ELR (cell line): Measurements from ENCODE around the gene CFAP54.

Experiments used
- DNase-seq: peaks from one replicate; pipeline ENCODE4 v3.0.0-alpha.2; 2015; ENCODE audit warnings: low read depth

The CFAP54 gene

DNA sequence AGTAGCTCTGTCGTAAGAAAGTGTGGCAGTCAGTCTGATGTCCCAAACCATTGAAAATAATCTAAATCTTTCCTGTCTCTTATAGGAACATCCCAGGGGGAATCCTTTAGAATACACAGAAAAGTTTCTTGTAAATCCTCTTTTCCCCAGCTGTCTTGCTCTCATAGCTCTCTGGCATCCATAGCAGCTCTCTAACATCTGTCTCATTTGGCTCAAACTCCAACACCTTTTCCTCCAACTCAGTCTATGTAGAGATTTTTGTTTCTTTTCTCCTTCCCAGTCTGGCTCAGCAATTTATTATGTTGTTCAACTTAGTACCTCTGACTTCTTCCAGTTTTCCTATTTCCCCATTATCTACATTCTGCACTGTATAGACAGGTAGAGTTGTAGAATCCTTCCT lies 333.3 kb downstream of the CFAP54 start:
- DNase-seq, result no peak

DNA sequence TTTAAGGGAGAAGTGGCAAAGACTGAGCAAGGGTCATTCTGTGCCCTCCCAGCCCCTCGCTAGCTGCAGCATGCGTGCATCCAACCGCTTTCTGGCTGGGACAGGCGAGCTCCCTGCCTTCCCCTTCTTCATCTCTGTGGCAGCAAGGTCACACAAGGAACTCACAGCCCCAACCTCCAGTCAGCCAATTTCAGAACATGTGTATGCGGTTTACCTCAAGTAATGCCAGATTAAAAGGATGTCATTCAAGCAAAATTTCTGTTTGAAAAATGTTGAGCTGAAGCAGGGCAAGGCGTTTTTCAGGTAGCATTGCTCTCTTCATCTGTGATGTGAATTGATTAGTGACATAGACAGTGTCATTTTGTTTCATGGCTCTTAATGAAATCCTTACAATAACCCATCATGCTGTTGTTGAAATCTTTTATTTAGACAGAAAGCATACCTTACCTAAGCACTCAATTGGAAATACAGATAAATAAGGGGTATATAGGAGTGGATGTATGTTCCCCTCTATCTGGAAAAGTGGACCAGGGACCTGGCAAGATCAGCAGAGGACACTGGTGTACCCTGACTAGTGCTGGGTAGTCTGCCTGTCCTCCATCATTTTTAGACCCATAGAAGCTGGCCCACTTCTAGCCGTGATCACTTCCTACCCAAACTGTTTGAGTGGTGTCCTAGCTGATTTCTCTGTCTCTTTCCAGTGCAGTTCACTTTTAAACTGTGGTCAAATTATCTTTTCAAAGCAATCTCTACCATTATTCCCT lies 334.9 kb downstream of the CFAP54 start:
- no peak for DNase-seq

DNA sequence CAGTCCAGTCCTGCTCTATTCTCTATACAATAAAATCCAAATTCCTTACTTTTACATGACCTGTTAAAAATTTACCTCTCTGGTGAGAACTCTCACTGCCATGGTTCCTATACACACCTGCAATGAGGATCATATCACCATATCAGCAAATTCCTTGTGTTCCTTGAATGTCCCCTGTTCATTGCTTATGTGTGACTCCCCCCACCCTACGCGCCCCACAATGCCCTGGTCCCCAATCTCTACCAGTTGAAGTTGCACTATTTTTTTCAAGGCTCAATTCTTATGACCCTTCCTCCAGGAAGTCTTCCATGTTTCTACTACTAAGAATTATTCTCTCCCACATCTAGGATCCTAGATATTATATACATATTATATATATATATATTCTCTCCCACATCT lies 335.5 kb downstream of the CFAP54 start:
- no peak for DNase-seq

DNA sequence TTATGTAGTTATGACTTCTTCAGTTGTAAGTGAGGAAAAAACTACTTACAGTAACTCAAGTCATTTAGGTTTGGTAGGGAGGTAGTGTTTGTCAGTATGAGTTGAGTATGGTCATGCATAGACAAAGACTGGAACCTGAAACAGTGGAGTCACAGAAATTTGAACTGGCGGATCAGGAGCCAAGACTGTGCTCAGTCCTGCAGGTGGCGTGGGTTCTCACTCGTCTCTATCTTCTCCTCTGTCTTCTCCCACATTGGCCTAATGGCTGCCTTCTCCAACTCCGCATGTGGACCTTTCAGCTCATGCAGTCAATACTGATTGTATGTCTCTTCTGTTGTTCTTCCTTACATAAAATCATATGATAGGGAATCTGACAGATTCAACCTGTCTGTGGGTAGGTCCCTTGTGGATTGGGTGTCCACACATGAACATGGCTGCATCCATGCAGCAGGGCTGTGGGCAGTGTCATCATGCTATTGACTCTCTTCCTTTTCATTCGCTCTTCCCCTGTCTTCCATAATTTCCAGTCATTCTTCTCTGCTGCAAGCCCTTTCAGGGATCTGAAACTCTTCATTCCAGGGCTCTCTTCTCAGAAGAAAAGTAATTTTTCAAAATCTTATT lies 338.9 kb downstream of the CFAP54 start:
- DNase-seq, result no peak

DNA sequence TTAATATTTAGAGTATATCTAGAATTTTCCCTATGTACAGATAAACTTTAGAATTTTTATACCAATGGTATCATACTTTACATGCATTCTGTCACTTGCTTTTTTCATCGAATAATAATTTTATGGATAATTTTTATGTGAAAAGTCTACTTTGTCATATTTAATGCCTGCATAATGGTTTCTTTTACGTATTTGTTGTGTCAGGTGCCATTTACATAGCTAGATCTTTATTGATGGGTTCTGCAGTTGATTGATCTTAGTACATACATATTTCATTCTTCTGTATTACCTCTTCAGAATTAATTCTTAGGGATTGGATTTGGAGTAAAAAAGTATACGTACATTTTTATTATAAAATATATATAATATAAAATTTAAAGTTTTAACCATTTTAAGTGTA lies 340.0 kb downstream of the CFAP54 start:
- DNase-seq, result no peak

DNA sequence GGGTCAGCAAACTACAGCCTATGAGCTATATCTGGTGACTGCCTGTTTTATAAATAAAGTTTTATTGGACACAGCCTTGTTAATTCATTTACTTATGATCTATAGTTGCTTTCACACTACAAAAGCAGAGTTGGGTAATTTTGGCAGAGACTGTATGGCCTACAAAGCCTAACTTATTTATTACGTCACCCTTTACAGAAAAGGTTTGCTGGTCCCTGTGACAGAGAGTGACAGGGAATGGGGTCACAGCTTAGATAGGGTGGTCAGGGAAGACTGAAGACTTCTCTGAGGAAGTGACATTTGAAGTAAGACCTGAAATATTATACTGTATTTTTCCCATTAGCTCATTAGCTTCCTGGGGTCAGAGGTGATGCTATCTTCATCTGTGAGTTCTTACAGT lies 342.0 kb downstream of the CFAP54 start:
- DNase-seq, result no peak

DNA sequence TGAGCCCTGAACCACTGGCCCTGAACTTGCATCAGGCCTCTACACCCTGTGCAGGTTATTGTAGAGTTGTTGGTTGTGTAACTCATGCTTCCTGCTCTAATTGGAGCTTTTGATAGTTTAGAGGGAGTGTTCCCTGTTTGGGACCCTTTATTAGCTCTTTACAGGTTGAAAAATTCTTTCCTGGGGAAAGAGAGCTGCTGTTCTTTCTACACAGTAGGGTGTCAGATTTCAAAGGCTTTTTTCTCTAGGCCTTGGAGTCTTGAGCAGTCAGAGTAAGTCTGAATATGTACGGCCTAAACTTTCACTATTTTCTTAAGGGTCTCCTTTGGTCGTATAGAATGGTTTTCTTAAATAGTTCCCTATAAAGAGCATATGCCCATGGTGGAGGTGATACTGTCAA lies 356.9 kb downstream of the CFAP54 start:
- no peak for DNase-seq

DNA sequence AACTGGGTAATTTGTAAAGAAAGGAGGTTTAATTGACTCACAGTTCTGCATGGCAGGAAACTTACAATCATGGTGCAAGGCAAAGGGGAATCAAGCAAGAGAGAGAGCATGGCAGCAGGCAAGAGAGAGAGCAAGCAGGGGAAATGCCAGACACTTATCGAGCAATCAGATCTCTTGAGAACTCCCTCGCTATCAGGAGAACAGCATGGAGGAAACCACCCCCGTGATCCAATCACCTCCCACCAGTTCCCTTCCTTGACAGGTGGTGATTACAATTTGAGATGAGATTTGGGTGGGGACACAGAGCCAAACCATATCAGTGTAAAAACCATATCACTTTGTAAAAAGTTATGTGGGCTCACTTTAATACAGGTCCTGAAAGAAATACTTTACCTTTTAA lies 361.3 kb downstream of the CFAP54 start:
- no peak for DNase-seq

DNA sequence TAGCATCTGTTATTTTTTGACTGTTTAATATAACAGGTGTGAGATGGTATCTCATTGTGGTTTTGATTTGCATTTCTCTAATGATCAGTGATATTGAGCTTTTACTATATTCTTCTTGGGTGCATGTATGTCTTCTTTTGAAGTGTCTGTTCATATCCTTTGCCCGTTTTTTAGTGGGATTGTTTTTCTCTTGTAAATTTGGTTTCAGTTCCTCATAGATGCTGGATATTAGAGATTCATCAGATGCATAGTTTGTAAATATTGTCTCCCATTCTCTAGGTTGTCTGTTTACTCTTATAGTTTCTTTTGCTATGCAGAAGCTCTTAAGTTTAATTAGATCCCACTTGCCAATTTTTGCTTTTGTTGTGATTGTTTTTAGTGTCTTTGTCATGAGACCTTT lies 368.8 kb downstream of the CFAP54 start:
- no peak for DNase-seq

DNA sequence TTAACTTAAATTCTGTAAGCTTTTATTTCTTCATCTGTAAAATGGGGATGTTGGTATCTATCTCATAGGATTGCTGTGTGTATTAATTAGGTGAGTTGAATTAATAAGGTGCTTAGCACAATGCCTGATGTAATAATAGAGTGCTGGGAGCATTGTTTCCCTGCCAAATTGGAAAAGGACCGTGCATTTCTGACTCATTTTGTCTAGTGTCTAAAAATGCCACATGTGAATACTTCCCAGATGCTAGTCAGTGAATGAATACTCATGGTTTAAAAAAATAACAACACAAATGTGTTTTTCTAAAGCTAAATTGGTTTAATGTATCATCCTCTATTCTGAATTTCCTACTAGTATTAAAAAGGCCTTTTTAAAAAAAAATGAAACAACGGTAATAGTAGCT lies 372.3 kb downstream of the CFAP54 start:
- DNase-seq, result peak; percentile 48

DNA sequence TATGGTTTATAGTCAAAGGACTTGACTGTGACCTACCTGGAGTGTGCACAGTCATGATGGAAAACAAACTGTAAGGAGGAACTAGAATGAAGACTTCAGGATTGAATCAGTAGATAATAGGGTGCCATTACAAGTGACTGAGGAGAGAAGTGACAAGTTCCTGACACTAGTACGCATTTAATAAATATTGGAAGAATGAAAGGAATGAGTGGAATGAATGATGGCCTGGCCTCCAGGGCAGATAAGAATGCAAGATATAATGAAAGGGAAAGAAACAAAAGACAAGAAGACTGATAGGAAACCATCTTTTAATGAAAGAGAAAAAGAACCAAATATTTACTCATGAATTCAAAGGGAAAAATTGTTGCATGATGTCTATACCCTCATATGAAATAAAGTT lies 372.9 kb downstream of the CFAP54 start:
- peak; percentile 24 for DNase-seq

DNA sequence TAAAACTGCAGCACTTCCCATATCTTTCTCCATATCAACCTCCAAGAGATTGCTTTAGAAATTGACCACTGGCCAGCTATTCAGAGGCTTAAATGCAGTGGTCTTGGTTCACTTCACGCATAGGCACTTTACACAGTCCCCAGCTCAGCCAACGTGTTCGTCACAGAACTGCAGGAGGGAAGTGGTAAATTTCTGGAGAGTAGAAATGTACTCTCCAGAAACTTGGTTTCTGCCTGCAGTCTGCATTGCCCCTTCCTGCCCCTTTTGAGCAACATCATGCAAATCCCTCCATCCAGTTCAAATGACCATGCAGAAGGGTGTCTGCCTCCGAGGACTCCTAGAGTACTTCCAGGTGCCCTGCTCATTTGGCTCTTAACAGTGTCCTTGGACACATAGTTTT lies 375.0 kb downstream of the CFAP54 start:
- DNase-seq, result no peak

DNA sequence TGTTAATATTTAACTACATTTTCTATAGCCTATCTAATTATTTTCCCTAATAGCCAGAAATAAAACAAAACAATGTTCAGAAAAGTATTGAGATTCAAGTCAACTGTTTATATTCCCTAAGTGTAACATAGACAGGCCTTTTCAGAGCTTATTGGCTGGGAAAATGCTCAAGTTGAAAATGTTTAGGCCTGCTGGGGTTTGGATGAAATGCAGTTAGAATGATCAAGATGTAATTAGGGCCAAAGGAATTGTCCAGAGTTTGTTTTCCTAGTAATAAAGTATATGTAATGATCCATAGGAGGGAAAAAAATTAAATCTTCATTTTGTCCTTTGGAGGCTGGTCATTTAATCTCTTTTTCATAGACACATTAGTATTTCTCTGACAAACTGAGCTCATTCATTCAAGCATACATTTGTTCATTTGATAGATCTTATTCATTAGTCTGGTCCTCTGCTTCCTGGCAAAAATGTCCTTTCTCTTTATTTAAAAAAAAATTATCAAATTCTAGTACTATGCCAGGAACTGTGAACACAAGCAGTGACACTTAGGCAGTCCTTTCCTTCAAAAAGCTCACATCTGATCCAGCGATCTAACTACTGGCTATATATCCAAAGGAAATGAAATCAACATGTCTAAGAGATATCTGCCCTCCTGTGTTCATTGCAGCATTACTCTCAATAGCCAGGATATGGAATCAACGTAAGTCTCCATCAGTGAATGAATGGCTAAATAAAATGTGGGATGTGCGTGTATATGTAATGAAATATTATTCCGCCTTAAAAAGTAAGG lies 377.6 kb downstream of the CFAP54 start:
- DNase-seq, result no peak

DNA sequence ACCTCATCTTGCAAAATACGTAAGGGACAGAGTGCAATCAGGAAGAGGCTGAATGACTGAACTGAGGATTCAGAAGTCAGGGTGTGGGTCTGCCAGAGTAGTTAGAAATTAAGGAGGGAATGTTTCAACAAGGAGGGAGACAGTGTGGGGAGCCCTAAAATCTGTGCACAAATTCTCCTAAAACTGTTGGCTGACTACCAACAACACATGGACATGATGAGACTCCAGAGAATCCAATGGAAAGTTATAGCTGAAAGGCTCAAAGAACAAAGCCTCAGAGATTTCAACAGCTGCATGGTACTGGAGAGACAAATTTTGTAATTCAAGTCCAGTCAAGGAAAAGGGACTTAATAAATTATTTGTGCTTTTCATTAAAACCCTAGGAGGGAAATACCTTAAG lies 381.6 kb downstream of the CFAP54 start:
- DNase-seq, result no peak

DNA sequence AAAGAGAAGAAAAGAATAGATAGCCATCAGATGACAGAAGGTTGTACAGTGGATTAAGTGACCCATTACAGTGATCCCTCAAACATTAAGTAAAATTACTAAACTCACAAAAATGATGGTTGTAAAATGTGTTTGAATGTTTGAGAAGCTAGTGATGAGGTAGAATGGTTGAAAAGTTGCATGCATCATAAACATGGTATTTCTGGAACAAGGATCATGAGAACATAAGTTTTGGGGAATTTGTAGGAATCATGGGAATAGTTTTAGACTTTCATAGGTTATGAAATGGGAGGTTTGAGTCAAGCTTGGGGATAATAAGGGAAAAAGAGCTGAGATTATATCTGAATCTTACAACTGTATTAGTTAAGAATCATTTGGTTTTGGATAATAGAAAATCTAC lies 383.6 kb downstream of the CFAP54 start:
- DNase-seq, result no peak

DNA sequence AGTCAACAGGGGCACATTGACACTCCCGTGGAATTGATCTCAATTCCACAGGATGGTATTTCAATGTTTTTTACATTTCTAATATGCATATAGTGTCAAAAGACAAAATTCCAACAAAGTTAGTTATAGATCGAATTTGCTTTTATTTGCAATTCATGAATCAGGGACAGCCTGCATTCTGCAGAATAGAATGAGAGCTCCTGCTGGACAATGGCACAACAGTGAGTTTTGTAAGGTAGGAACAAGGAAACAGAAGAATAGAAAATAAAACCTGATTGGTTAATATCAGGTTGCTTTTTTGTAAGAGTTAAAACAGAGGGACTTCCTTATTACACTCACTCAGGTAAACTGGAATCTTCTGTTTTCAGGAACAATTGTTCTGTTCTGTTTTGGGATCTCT lies 384.8 kb downstream of the CFAP54 start:
- DNase-seq, result no peak

DNA sequence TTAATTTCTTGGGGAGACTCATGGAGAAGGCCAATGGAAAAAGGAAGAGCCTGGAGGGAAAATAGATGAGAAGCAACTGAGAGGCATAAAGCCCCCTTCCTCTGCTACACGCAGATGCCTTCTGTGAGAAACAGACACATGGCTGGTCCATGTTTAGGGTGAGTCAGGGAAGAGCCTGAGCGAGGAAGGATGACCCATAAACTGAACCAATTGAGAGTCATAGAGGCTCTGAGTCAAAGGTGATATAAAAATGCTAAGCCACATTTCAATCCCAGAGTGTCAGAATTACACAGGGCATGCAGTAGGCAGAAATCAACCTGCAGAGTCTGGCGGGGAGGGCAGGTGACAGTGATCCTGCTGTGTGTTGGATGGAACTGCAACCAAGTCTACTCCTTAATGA lies 387.6 kb downstream of the CFAP54 start:
- peak; percentile 85 for DNase-seq

DNA sequence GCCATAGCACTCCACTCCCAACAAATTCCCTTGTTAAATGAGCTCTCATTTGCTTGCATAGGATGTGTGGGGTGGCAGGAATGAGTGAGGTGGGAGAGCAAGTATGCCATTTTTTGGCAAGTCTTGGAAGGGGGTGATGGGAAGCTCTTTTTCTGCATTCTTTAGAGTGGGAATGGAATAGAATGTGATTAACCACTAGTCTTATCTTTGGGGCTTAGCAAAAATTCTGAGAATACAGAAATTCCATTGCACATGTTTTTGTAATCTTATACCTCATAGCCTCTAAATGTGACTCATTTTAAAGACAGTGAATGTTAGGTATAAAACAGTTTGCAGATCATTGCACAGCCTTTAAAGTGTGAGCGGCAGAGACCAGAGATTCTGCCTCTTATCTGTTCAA lies 389.3 kb downstream of the CFAP54 start:
- peak; percentile 59 for DNase-seq

DNA sequence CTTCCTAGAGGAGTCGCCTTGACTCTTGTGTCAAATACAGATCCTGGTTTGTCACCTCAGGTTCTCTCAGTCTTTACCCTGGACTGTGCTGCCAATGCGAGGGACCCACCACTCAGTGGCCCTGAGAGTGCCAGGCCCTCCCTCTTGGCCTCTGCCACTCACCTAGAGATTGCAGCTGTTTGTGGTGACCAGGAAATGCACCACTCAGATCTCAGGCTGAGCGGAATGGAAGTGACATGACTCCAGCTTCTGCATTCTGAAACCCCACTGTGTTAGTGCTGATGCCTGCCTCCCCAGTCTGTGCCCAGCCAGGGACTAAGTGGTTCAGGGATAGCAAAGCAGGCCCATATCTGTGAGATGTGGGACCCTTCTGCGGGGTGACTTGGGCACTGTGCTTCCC lies 389.9 kb downstream of the CFAP54 start:
- peak; percentile 8 for DNase-seq

DNA sequence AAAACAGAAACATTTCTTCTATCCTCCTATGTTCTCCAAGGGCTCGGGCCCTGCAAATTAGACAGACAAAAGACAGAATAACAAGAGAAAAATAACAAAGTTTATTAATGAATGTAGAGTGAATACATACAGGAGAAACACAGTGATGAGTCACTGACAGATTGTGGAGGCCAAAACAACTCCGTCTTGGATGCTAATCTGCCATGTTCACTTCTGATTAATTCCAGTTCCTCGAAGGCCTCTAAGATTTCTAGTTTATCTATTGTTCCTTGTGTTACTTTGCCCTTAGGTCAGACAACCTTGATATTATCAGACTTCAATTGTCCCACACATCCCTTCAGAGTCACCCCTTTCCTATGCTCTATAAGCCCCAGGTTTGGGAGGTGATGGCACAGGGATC lies 390.8 kb downstream of the CFAP54 start:
- no peak for DNase-seq

DNA sequence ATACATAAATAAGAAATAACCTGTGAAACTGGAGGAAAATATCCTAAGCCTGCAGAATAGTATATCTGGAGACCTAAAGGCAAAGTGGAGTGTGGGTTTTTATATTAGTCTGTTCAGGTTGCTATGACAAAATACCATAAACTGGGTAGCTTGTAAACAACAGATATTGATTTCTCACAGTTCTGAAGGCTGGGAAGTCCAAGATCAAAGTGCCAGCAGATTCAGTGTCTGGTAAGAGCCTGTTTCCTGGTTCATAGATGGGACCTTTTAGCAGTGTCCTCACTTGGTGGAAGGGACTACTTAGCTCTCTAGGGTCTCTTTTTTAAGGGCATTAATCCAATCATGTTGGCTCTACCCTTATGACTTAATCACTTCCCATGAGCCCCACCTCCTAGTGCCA lies 392.2 kb downstream of the CFAP54 start:
- no peak for DNase-seq

DNA sequence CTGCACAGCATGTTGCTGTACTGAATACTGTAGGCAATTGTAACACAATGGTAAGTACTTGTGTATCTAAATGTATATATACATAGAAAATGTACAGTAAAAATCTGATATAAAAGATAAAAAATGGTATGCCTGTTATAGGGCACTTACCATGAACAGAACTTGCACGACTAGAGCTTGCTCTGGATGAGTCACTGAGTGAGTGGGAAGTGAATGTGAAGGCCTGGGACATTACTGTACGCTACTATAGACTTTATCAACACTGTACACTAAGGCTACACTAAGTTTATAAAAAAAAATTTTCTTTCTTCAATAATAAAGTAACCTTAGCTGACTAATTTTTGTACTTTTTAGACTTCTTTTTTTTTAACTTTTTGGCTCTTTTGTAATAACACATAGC lies 393.5 kb downstream of the CFAP54 start:
- peak; percentile 89 for DNase-seq

DNA sequence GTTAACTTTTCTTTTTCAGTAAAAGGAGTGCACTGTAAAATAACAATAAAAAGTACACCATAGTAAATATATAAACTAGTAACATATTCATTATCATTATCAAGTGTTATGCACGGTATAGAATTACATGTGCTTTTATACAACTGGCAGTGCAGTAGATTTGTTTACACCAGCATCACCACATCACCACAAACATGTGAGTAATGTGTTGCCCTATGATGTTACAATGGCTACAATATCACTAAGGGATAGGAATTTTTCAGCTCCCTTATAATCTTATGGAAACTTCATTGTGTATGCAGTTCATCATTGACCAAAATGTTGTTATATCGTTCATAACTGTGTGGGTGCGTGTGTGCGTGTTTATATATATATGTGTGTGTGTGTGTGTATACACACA lies 394.2 kb downstream of the CFAP54 start:
- peak; percentile 71 for DNase-seq
